HepG2 (cell line): ENCODE data around the gene GNAL. TPM values are rescaled to one million over a fixed set of nuclear protein-coding genes. Genes with fewer than 3 reads are reported as not detected.

Experiments
- ASH2L ChIP-seq: fragments of 300-600, 200-600 bp; sonication (generic); IDR thresholded peaks from 2 replicates; pipeline ENCODE4 v1.7.0; 2017; ENCODE audit warnings: low read depth, mild to moderate bottlenecking, moderate library complexity, mixed read lengths, low read length; ENCODE audit not compliant: insufficient read length
- HNF4G ChIP-seq, 2 experiments: sonication (generic) in 1 of 2; formaldehyde crosslinking in 1 of 2; IDR thresholded peaks; 2 replicates each; pipeline versions ENCODE4 v1.4.0 to v1.6.1; 2011 to 2020; ENCODE audit warnings: borderline replicate concordance in 2 of 2, low read depth in 2 of 2, mild to moderate bottlenecking in 2 of 2, low read length in 1 of 2, missing genetic modification reagents in 1 of 2, moderate library complexity in 1 of 2
- MYNN ChIP-seq: sonication (generic); formaldehyde crosslinking; IDR thresholded peaks from 2 replicates; pipeline ENCODE4 v1.4.0; 2020; ENCODE audit warnings: mild to moderate bottlenecking, low read depth, missing genetic modification reagents
- RNF2 ChIP-seq: fragments of 450-650 bp; conservative IDR thresholded peaks from 2 replicates; pipeline ENCODE4 v1.6.1; 2016; ENCODE audit warnings: low read depth
- TCF7 ChIP-seq: sonication (generic); IDR thresholded peaks from 2 replicates; pipeline ENCODE4 v1.6.1; 2016; ENCODE audit warnings: antibody characterized with exemption, low read depth
- ZBTB38 ChIP-seq: sonication (generic); formaldehyde crosslinking; IDR thresholded peaks from 2 replicates; pipeline ENCODE4 v1.5.1; 2020; ENCODE audit warnings: mild to moderate bottlenecking, missing genetic modification reagents
- ZMYM4 ChIP-seq: sonication (generic); formaldehyde crosslinking; IDR thresholded peaks from 2 replicates; pipeline ENCODE4 v1.8.1; 2023; ENCODE audit warnings: mild to moderate bottlenecking, missing genetic modification reagents
- ZNF138 ChIP-seq: sonication (generic); formaldehyde crosslinking; IDR thresholded peaks from 2 replicates; pipeline ENCODE4 v1.5.0; 2020; ENCODE audit warnings: mild to moderate bottlenecking, low read depth, missing genetic modification reagents
- ZNF20 ChIP-seq: sonication (generic); formaldehyde crosslinking; IDR thresholded peaks from 2 replicates; pipeline ENCODE4 v1.4.0; 2020; ENCODE audit warnings: mild to moderate bottlenecking, moderate library complexity, missing genetic modification reagents
- ZNF230 ChIP-seq: sonication (generic); formaldehyde crosslinking; IDR thresholded peaks from 2 replicates; pipeline ENCODE4 v1.4.0; 2020; ENCODE audit warnings: mild to moderate bottlenecking, missing genetic modification reagents
- ZNF264 ChIP-seq: sonication (generic); formaldehyde crosslinking; IDR thresholded peaks from 2 replicates; pipeline ENCODE4 v1.4.0; 2020; ENCODE audit warnings: missing genetic modification reagents
- ZNF557 ChIP-seq: sonication (generic); formaldehyde crosslinking; IDR thresholded peaks from 2 replicates; pipeline ENCODE4 v1.4.0; 2020; ENCODE audit warnings: missing genetic modification reagents
- ZNF569 ChIP-seq: sonication (generic); formaldehyde crosslinking; IDR thresholded peaks from 2 replicates; pipeline ENCODE4 v1.5.0; 2020; ENCODE audit warnings: mild to moderate bottlenecking, missing genetic modification reagents, moderate library complexity, borderline replicate concordance
- ZNF644 ChIP-seq: IDR thresholded peaks from 2 replicates; pipeline ENCODE4 v1.6.1; 2016; ENCODE audit warnings: low read depth
- ZNF652 ChIP-seq: IDR thresholded peaks from 2 replicates; pipeline ENCODE4 v1.6.1; 2016; ENCODE audit warnings: low read depth, borderline replicate concordance
- ZNF792 ChIP-seq: IDR thresholded peaks from 2 replicates; pipeline ENCODE4 v1.6.1; 2016
- ZSCAN22 ChIP-seq: sonication (generic); formaldehyde crosslinking; IDR thresholded peaks from 2 replicates; pipeline ENCODE4 v1.4.0; 2020; ENCODE audit warnings: mild to moderate bottlenecking, missing genetic modification reagents
- polyA plus RNA-seq, 8 experiments: library from polyadenylated mRNA; depleted of rRNA in 3 of 8; stranded (reverse) in 7 of 8; unstranded in 1 of 8; fragments of >200 nt; fragmentation: Illumina TruSeq in 4 of 8; extraction: Trizol in 4 of 8; gene quantifications; 2 replicates each; pipeline versions ENCODE4 v1.2.1 to v1.2.3, GENCODE V29; 2011 to 2016; ENCODE audit warnings: low read depth in 4 of 8, missing spikeins in 1 of 8, mixed read lengths in 1 of 8; ENCODE audit not compliant: insufficient read depth in 1 of 8
- total RNA-seq, 5 experiments: library from RNA; depleted of rRNA; stranded (reverse); fragments of >200 nt; fragmentation: Illumina TruSeq; extraction: Trizol; gene quantifications; 2 replicates each; pipeline ENCODE4 v1.2.3, GENCODE V29; 2016; ENCODE audit warnings: low read depth in 1 of 5
- TF ChIP-seq, protein P1 (sequence below): sonication (generic); formaldehyde crosslinking; IDR thresholded peaks from 2 replicates; pipeline ENCODE4 v1.4.0; 2020; ENCODE audit warnings: mild to moderate bottlenecking, missing genetic modification reagents, borderline replicate concordance
- TF ChIP-seq, protein P2 (sequence below): sonication (generic); formaldehyde crosslinking; conservative IDR thresholded peaks from 2 replicates; pipeline ENCODE4 v1.4.0; 2020; ENCODE audit warnings: mild to moderate bottlenecking, missing genetic modification reagents, moderate library complexity
- TF ChIP-seq, protein P3 (sequence below): sonication (generic); formaldehyde crosslinking; IDR thresholded peaks from 2 replicates; pipeline ENCODE4 v1.4.0; 2020; ENCODE audit warnings: missing genetic modification reagents

The GNAL gene
- total and polyA plus RNA-seq, 2 of the 13 experiments (the other 11 are each of a cell fraction or from before 2014, with no cell fraction given) = 0.87 to 1.4 TPM

DNA sequence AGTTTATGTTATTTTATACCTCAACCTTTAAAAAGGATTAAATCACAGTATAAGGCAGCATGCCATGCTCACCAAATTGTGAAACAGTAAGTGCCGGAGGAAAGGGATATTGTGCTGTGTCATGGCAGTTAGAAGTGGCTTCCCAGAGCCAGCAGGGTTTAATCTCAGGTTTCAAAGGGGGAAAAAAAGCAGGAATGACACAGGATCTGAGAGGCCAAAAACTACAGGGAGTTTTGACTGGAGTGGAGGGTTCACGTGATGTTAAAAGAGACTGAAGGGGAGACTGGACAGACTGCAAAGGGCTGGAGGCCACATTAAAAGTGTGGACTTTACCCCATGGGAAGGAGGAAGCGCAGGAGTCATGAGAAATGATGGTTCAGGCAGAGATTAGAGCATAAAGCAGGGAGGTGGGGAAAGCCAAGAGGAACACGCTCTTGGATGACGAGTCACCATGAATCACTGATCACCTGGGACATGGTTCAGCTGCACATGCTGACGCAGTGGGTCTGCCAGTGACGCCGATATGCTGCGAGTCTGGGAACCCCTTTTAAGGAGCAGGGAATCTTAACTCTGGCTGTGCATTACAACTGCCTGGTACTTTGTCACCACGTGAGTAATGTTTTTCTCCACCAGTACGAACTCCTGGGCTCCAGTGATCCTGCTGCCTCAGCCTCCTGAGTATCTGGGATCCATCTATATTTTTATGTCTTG, 168.3 kb downstream of the GNAL start (continued):
- peak; percentile 29; the same call in 1 of the 2 replicates for TF ChIP-seq ZNF792 (CRISPR knock-in tag)
- TF ChIP-seq, protein P1, sequence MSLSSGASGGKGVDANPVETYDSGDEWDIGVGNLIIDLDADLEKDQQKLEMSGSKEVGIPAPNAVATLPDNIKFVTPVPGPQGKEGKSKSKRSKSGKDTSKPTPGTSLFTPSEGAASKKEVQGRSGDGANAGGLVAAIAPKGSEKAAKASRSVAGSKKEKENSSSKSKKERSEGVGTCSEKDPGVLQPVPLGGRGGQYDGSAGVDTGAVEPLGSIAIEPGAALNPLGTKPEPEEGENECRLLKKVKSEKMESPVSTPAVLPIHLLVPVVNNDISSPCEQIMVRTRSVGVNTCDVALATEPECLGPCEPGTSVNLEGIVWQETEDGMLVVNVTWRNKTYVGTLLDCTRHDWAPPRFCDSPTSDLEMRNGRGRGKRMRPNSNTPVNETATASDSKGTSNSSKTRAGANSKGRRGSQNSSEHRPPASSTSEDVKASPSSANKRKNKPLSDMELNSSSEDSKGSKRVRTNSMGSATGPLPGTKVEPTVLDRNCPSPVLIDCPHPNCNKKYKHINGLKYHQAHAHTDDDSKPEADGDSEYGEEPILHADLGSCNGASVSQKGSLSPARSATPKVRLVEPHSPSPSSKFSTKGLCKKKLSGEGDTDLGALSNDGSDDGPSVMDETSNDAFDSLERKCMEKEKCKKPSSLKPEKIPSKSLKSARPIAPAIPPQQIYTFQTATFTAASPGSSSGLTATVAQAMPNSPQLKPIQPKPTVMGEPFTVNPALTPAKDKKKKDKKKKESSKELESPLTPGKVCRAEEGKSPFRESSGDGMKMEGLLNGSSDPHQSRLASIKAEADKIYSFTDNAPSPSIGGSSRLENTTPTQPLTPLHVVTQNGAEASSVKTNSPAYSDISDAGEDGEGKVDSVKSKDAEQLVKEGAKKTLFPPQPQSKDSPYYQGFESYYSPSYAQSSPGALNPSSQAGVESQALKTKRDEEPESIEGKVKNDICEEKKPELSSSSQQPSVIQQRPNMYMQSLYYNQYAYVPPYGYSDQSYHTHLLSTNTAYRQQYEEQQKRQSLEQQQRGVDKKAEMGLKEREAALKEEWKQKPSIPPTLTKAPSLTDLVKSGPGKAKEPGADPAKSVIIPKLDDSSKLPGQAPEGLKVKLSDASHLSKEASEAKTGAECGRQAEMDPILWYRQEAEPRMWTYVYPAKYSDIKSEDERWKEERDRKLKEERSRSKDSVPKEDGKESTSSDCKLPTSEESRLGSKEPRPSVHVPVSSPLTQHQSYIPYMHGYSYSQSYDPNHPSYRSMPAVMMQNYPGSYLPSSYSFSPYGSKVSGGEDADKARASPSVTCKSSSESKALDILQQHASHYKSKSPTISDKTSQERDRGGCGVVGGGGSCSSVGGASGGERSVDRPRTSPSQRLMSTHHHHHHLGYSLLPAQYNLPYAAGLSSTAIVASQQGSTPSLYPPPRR (CRISPR knock-in tag) = no peak; the same call in 1 of the 2 replicates
- TF ChIP-seq TCF7 = peak; percentile 59
- TF ChIP-seq ZNF644 (CRISPR knock-in tag) = peak; percentile 57; the same call in 1 of the 2 replicates
- no peak for TF ChIP-seq ZNF138 (CRISPR knock-in tag)
- TF ChIP-seq ASH2L = peak; percentile 44
- TF ChIP-seq ZSCAN22 (CRISPR knock-in tag) = no peak
- 0 out of 2 replicates have a peak, but pooled peaks have one; percentile 6 for TF ChIP-seq ZNF652 (CRISPR knock-in tag)
- no peak for TF ChIP-seq ZNF557 (CRISPR knock-in tag)
- TF ChIP-seq ZMYM4 (CRISPR knock-in tag) = peak; percentile 68
- TF ChIP-seq HNF4G (IDR thresholded peaks at IDR 0.05; ENCODE audit: borderline replicate concordance, low read depth, low read length) = peak; percentile 44; the same call in 1 of the 2 replicates
- peak; percentile 81; the same call in 1 of the 2 replicates for TF ChIP-seq HNF4G (CRISPR knock-in tag; IDR thresholded peaks at IDR 0.05; ENCODE audit: borderline replicate concordance, low read depth)
- no peak for TF ChIP-seq ZNF230 (CRISPR knock-in tag)
- no peak for TF ChIP-seq MYNN (CRISPR knock-in tag)
- TF ChIP-seq, protein P2, sequence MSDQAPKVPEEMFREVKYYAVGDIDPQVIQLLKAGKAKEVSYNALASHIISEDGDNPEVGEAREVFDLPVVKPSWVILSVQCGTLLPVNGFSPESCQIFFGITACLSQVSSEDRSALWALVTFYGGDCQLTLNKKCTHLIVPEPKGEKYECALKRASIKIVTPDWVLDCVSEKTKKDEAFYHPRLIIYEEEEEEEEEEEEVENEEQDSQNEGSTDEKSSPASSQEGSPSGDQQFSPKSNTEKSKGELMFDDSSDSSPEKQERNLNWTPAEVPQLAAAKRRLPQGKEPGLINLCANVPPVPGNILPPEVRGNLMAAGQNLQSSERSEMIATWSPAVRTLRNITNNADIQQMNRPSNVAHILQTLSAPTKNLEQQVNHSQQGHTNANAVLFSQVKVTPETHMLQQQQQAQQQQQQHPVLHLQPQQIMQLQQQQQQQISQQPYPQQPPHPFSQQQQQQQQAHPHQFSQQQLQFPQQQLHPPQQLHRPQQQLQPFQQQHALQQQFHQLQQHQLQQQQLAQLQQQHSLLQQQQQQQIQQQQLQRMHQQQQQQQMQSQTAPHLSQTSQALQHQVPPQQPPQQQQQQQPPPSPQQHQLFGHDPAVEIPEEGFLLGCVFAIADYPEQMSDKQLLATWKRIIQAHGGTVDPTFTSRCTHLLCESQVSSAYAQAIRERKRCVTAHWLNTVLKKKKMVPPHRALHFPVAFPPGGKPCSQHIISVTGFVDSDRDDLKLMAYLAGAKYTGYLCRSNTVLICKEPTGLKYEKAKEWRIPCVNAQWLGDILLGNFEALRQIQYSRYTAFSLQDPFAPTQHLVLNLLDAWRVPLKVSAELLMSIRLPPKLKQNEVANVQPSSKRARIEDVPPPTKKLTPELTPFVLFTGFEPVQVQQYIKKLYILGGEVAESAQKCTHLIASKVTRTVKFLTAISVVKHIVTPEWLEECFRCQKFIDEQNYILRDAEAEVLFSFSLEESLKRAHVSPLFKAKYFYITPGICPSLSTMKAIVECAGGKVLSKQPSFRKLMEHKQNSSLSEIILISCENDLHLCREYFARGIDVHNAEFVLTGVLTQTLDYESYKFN (CRISPR knock-in tag) = peak; percentile 77
- TF ChIP-seq, protein P3, sequence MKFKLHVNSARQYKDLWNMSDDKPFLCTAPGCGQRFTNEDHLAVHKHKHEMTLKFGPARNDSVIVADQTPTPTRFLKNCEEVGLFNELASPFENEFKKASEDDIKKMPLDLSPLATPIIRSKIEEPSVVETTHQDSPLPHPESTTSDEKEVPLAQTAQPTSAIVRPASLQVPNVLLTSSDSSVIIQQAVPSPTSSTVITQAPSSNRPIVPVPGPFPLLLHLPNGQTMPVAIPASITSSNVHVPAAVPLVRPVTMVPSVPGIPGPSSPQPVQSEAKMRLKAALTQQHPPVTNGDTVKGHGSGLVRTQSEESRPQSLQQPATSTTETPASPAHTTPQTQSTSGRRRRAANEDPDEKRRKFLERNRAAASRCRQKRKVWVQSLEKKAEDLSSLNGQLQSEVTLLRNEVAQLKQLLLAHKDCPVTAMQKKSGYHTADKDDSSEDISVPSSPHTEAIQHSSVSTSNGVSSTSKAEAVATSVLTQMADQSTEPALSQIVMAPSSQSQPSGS (CRISPR knock-in tag) = no peak
- peak; percentile 41; the same call in 1 of the 2 replicates for TF ChIP-seq RNF2
- peak; percentile 59; the same call in 1 of the 2 replicates for TF ChIP-seq ZNF264 (CRISPR knock-in tag)
- no peak for TF ChIP-seq ZNF569 (CRISPR knock-in tag)
- TF ChIP-seq ZBTB38 (CRISPR knock-in tag) = no peak
- TF ChIP-seq ZNF20 (CRISPR knock-in tag) = 0 out of 2 replicates have a peak, but pooled peaks have one; percentile 63
